IPS-20b (cell line): ENCODE measurements around the gene HGF.

Source experiments
- H3K27ac ChIP-seq: one replicate; pipeline ENCODE4 v1.5.1; 2013; ENCODE audit warnings: low read length
- H3K27me3 ChIP-seq: 2 replicates; pipeline ENCODE4 v1.6.1; 2013; ENCODE audit warnings: mild to moderate bottlenecking, low read length, inconsistent platforms; ENCODE audit not compliant: insufficient read depth
- H3K36me3 ChIP-seq: 2 replicates; pipeline ENCODE4 v1.6.1; 2013; ENCODE audit warnings: low read depth, mild to moderate bottlenecking, inconsistent platforms, low read length, moderate library complexity; ENCODE audit not compliant: insufficient read depth
- H3K4me1 ChIP-seq: 2 replicates; pipeline ENCODE4 v1.6.1; 2013; ENCODE audit warnings: mild to moderate bottlenecking, control low read depth, inconsistent platforms, low read length, moderate library complexity; ENCODE audit not compliant: insufficient read depth
- H3K4me3 ChIP-seq: 2 replicates; pipeline ENCODE4 v1.5.1; 2013; ENCODE audit warnings: mild to moderate bottlenecking, low read length, inconsistent platforms
- H3K9ac ChIP-seq: 2 replicates; pipeline ENCODE4 v1.6.1; 2013; ENCODE audit warnings: low read depth, mild to moderate bottlenecking, inconsistent platforms, low read length, moderate library complexity
- H3K9me3 ChIP-seq: 2 replicates; pipeline ENCODE4 v1.6.1; 2013; ENCODE audit warnings: mild to moderate bottlenecking, low read depth, low read length, inconsistent platforms; ENCODE audit not compliant: insufficient read depth

The HGF gene

GRCh38 chr7:81690688-81691087, 79.2 kb downstream of the HGF start:
- H3K9me3 ChIP-seq, result no peaks in the 10 kb centered on the region
- H3K9ac ChIP-seq, result no peak overlapping the region
- no peak overlapping the region for H3K27ac ChIP-seq
- H3K4me3 ChIP-seq, result no peak overlapping the region
- no peaks in the 10 kb centered on the region for H3K36me3 ChIP-seq
- H3K4me1 ChIP-seq, result peaks cover 14% of the 10 kb centered on the region
- H3K27me3 ChIP-seq, result no peaks in the 10 kb centered on the region

- H3K9me3 ChIP-seq, result no peaks in the 10 kb centered on the region
- no peaks in the 10 kb centered on the region for H3K36me3 ChIP-seq
- H3K4me1 ChIP-seq, result peaks cover 14% of the 10 kb centered on the region
- no peak overlapping the region for H3K27ac ChIP-seq
- peak overlapping the region; percentile 16; the same call in 1 of the 2 replicates for H3K4me3 ChIP-seq
- H3K27me3 ChIP-seq, result no peaks in the 10 kb centered on the region
- H3K9ac ChIP-seq, result no peak overlapping the region
Observed at GRCh38 chr7:81690251-81690650, 79.6 kb downstream of the HGF start.

GRCh38 chr7:81688622-81689411, 81.0 kb downstream of the HGF start:
- Histone ChIP-seq H3K27me3 (no peaks in the 10 kb centered on the region), H3K9me3 (no peaks in the 10 kb centered on the region), H3K27ac (no peak overlapping the region), H3K4me1 (peaks cover 17% of the 10 kb centered on the region; the same call in 1 of the 2 replicates), H3K36me3 (no peaks in the 10 kb centered on the region), H3K9ac (no peak overlapping the region), H3K4me3 (no peak overlapping the region)

- Histone ChIP-seq H3K4me3 (no peak overlapping the region), H3K27me3 (no peaks in the 10 kb centered on the region), H3K9ac (no peak overlapping the region), H3K9me3 (no peaks in the 10 kb centered on the region), H3K27ac (no peak overlapping the region), H3K36me3 (no peaks in the 10 kb centered on the region), H3K4me1 (peaks cover 17% of the 10 kb centered on the region; the same call in 1 of the 2 replicates)
Observed at GRCh38 chr7:81687062-81687461, 82.8 kb downstream of the HGF start.

- no peak overlapping the region for H3K9ac ChIP-seq
- H3K4me3 ChIP-seq, result no peak overlapping the region
- no peak overlapping the region for H3K27ac ChIP-seq
- no peaks in the 10 kb centered on the region for H3K9me3 ChIP-seq
- peaks cover 12% of the 10 kb centered on the region; the same call in 1 of the 2 replicates for H3K4me1 ChIP-seq
- H3K36me3 ChIP-seq, result no peaks in the 10 kb centered on the region
- H3K27me3 ChIP-seq, result no peaks in the 10 kb centered on the region
Observed at GRCh38 chr7:81685270-81685868, 84.5 kb downstream of the HGF start.

- no peak overlapping the region for H3K9ac ChIP-seq
- no peak overlapping the region for H3K27ac ChIP-seq
Observed at GRCh38 chr7:81684514-81685269, 85.2 kb downstream of the HGF start.

GRCh38 chr7:81684033-81684432, 85.8 kb downstream of the HGF start:
- no peak overlapping the region for H3K27ac ChIP-seq
- H3K9me3 ChIP-seq, result no peaks in the 10 kb centered on the region
- H3K27me3 ChIP-seq, result no peaks in the 10 kb centered on the region

More at GRCh38 chr7:81684514-81685269, 85.2 kb downstream of the HGF start:
- H3K36me3 ChIP-seq, result no peaks in the 10 kb centered on the region
- no peaks in the 10 kb centered on the region for H3K27me3 ChIP-seq
- peaks cover 6% of the 10 kb centered on the region; the same call in 1 of the 2 replicates for H3K4me1 ChIP-seq
- H3K9me3 ChIP-seq, result no peaks in the 10 kb centered on the region
- no peak overlapping the region for H3K4me3 ChIP-seq

GRCh38 chr7:81682873-81683272, 87.0 kb downstream of the HGF start:
- no peak overlapping the region for H3K9ac ChIP-seq
- H3K36me3 ChIP-seq, result no peaks in the 10 kb centered on the region
- no peak overlapping the region for H3K27ac ChIP-seq

More at GRCh38 chr7:81684033-81684432, 85.8 kb downstream of the HGF start:
- Histone ChIP-seq H3K36me3 (no peaks in the 10 kb centered on the region), H3K4me1 (peaks cover 6% of the 10 kb centered on the region; the same call in 1 of the 2 replicates), H3K9ac (no peak overlapping the region), H3K4me3 (no peak overlapping the region)

GRCh38 chr7:81680120-81680519, 89.7 kb downstream of the HGF start:
- Histone ChIP-seq H3K27ac (no peak overlapping the region), H3K27me3 (no peaks in the 10 kb centered on the region), H3K4me1 (0 out of 2 replicates have a peak, but pooled peaks cover 3% of the 10 kb centered on the region), H3K9ac (no peak overlapping the region), H3K36me3 (no peaks in the 10 kb centered on the region), H3K9me3 (no peaks in the 10 kb centered on the region), H3K4me3 (no peak overlapping the region)

More at GRCh38 chr7:81682873-81683272, 87.0 kb downstream of the HGF start:
- H3K4me1 ChIP-seq, result 0 out of 2 replicates have a peak, but pooled peaks cover 3% of the 10 kb centered on the region
- H3K9me3 ChIP-seq, result no peaks in the 10 kb centered on the region
- H3K27me3 ChIP-seq, result no peaks in the 10 kb centered on the region
- no peak overlapping the region for H3K4me3 ChIP-seq

- H3K9ac ChIP-seq, result no peak overlapping the region
- H3K27me3 ChIP-seq, result no peaks in the 10 kb centered on the region
- H3K9me3 ChIP-seq, result no peaks in the 10 kb centered on the region
- peaks cover 22% of the 10 kb centered on the region; the same call in 1 of the 2 replicates for H3K4me1 ChIP-seq
- no peak overlapping the region for H3K27ac ChIP-seq
- no peaks in the 10 kb centered on the region for H3K36me3 ChIP-seq
- H3K4me3 ChIP-seq, result no peak overlapping the region
Observed at GRCh38 chr7:81676813-81677212, 93.0 kb downstream of the HGF start.

- H3K9me3 ChIP-seq, result no peaks in the 10 kb centered on the region
- H3K36me3 ChIP-seq, result no peaks in the 10 kb centered on the region
- no peak overlapping the region for H3K4me3 ChIP-seq
- H3K27me3 ChIP-seq, result no peaks in the 10 kb centered on the region
- H3K27ac ChIP-seq, result no peak overlapping the region
- H3K9ac ChIP-seq, result no peak overlapping the region
- peaks cover 27% of the 10 kb centered on the region; the same call in 1 of the 2 replicates for H3K4me1 ChIP-seq
Observed at GRCh38 chr7:81676105-81676811, 93.6 kb downstream of the HGF start.
